Peyer's patch (tissue), 4 donors: ENCODE data around the gene CRPPA.

Source experiments
- CTCF ChIP-seq, 6 experiments: fragments of 450-650 bp in 4 of 6; fragments of 200-600 bp in 2 of 6; sonication (generic) in 1 of 6; IDR thresholded peaks; one replicate each; pipeline ENCODE4 v1.5.1; 2017 to 2019; ENCODE audit warnings: antibody characterized with exemption in 6 of 6, mild to moderate bottlenecking in 3 of 6, moderate library complexity in 1 of 6
- POLR2A ChIP-seq, 2 donors: fragments of 450-650 bp; IDR thresholded peaks; one replicate each; pipeline ENCODE4 v1.5.1; 2017; ENCODE audit warnings: antibody characterized with exemption in 2 of 2, mild to moderate bottlenecking in 2 of 2, moderate library complexity in 2 of 2

- TF ChIP-seq CTCF (IDR thresholded peaks at IDR 0.05) (no peak), POLR2A (IDR thresholded peaks at IDR 0.05) (no peak)
Observed at GRCh38 chr7:16392990-16393523, 28.3 kb downstream of the CRPPA start.
